ENCODE measurements around the gene CDKN2AIPNL.
A peak's percentile ranks its signal among the peaks of the same experiment; 100 is the strongest.
"Not testable (repeated sequence)": the region's sequence is repeated elsewhere in the genome, so short reads cannot be mapped to it uniquely, and the experiment has no call there.

The CDKN2AIPNL gene

GRCh38 chr5:134398609-134399155, 13.0 kb downstream of the CDKN2AIPNL start:
- DNase-seq (ENCODE audit: low spot score) = no peak

GRCh38 chr5:134397196-134397595, 14.5 kb downstream of the CDKN2AIPNL start:
- DNase-seq (ENCODE audit: low spot score) = no peak

- DNase-seq (ENCODE audit: low spot score) = no peak
Measured at GRCh38 chr5:134396274-134396673, 15.4 kb downstream of the CDKN2AIPNL start.

- DNase-seq (ENCODE audit: low spot score) = peak; percentile 20
Measured at GRCh38 chr5:134394932-134395331, 16.7 kb downstream of the CDKN2AIPNL start.

GRCh38 chr5:134392301-134392700, 19.4 kb downstream of the CDKN2AIPNL start:
- no peak for DNase-seq (ENCODE audit: low spot score)

- DNase-seq (ENCODE audit: low spot score) = no peak
Measured at GRCh38 chr5:134387443-134387842, 24.2 kb downstream of the CDKN2AIPNL start.

GRCh38 chr5:134383980-134384697, 27.5 kb downstream of the CDKN2AIPNL start:
- no peak for DNase-seq (ENCODE audit: low spot score)

GRCh38 chr5:134382204-134382603, 29.5 kb downstream of the CDKN2AIPNL start:
- not testable (repeated sequence) for DNase-seq (ENCODE audit: low spot score)

- no peak for DNase-seq (ENCODE audit: low spot score)
Measured at GRCh38 chr5:134380346-134380745, 31.3 kb downstream of the CDKN2AIPNL start.

GRCh38 chr5:134374232-134374631, 37.4 kb downstream of the CDKN2AIPNL start:
- DNase-seq (ENCODE audit: low spot score) = no peak

GRCh38 chr5:134373633-134374032, 38.0 kb downstream of the CDKN2AIPNL start:
- not testable (repeated sequence) for DNase-seq (ENCODE audit: low spot score)

GRCh38 chr5:134371834-134372340, 39.8 kb downstream of the CDKN2AIPNL start:
- DNase-seq (ENCODE audit: low spot score) = peak; percentile 70

- peak; percentile 93 for DNase-seq (ENCODE audit: low spot score)
Measured at GRCh38 chr5:134370871-134371833, 40.5 kb downstream of the CDKN2AIPNL start, which contains the start of gene UBE2B. Gene UBE2B (plus strand): TSS chr5:134371569. CDS start chr5:134371596, 27 bp downstream.

- DNase-seq (ENCODE audit: low spot score) = no peak
Measured at GRCh38 chr5:134370311-134370870, 41.3 kb downstream of the CDKN2AIPNL start.

- no peak for DNase-seq (ENCODE audit: low spot score)
Measured at GRCh38 chr5:134365604-134366003, 46.1 kb downstream of the CDKN2AIPNL start.

- no peak for DNase-seq (ENCODE audit: low spot score)
Measured at GRCh38 chr5:134355681-134356080, 56.0 kb downstream of the CDKN2AIPNL start.
